H9 (cell line): ENCODE results near the gene KIF15. TPM values are rescaled to one million over a fixed set of nuclear protein-coding genes. Genes with fewer than 3 reads are reported as not detected.

Source experiments
- DNase-seq: peaks from one replicate; pipeline ENCODE4 v3.0.0-alpha.2; 2017
- H2AFZ ChIP-seq: one replicate; pipeline ENCODE4 v1.6.1; 2013; ENCODE audit warnings: mild to moderate bottlenecking, low read length, control low read depth, moderate library complexity
- H2AK5ac ChIP-seq: 2 replicates; pipeline ENCODE4 v1.6.1; 2013; ENCODE audit warnings: low read length, control low read depth, mixed read lengths; ENCODE audit not compliant: insufficient read length
- H2BK120ac ChIP-seq: one replicate; pipeline ENCODE4 v1.6.1; 2013; ENCODE audit warnings: low read depth, mild to moderate bottlenecking, low read length, control low read depth, inconsistent platforms; ENCODE audit not compliant: poor library complexity, severe bottlenecking
- H2BK12ac ChIP-seq: 2 replicates; pipeline ENCODE4 v1.6.1; 2013; ENCODE audit warnings: low read length, control low read depth, mixed read lengths, low read depth; ENCODE audit not compliant: insufficient read length
- H2BK15ac ChIP-seq: 2 replicates; pipeline ENCODE4 v1.6.1; 2013; ENCODE audit warnings: low read depth, low read length, control low read depth
- H2BK20ac ChIP-seq: one replicate; pipeline ENCODE4 v1.6.1; 2013; ENCODE audit warnings: low read depth, mild to moderate bottlenecking, low read length, control low read depth, inconsistent platforms; ENCODE audit not compliant: poor library complexity, severe bottlenecking
- H2BK5ac ChIP-seq: 2 replicates; pipeline ENCODE4 v1.6.1; 2013; ENCODE audit warnings: low read length, control low read depth, mixed read lengths; ENCODE audit not compliant: insufficient read length
- H3K14ac ChIP-seq: 2 replicates; pipeline ENCODE4 v1.6.1; 2013; ENCODE audit warnings: low read length, control low read depth; ENCODE audit not compliant: insufficient read depth
- H3K18ac ChIP-seq: 2 replicates; pipeline ENCODE4 v1.6.1; 2013; ENCODE audit warnings: low read depth, mild to moderate bottlenecking, mixed read lengths, low read length, control low read depth; ENCODE audit not compliant: insufficient read length
- H3K23ac ChIP-seq: 2 replicates; pipeline ENCODE4 v1.6.1; 2013; ENCODE audit warnings: low read length, control low read depth, mixed read lengths, low read depth; ENCODE audit not compliant: insufficient read length
- H3K23me2 ChIP-seq: 2 replicates; pipeline ENCODE4 v1.6.1; 2013; ENCODE audit warnings: low read depth, mild to moderate bottlenecking, mixed read lengths, low read length, control low read depth; ENCODE audit not compliant: insufficient read length, poor library complexity, severe bottlenecking
- H3K27ac ChIP-seq: 2 replicates; pipeline ENCODE4 v1.5.1; 2013; ENCODE audit warnings: low read length, control low read depth, mixed read lengths, low read depth; ENCODE audit not compliant: insufficient read length
- H3K27me3 ChIP-seq: 2 replicates; pipeline ENCODE4 v1.6.1; 2013; ENCODE audit warnings: low read length, control low read depth, inconsistent platforms; ENCODE audit not compliant: insufficient read depth
- H3K4ac ChIP-seq: 2 replicates; pipeline ENCODE4 v1.6.1; 2013; ENCODE audit warnings: low read depth, mild to moderate bottlenecking, control low read depth, inconsistent platforms, low read length, moderate library complexity
- H3K4me1 ChIP-seq: 2 replicates; pipeline ENCODE4 v1.6.1; 2013; ENCODE audit warnings: low read length, control low read depth, inconsistent platforms; ENCODE audit not compliant: insufficient read depth
- H3K4me2 ChIP-seq: 2 replicates; pipeline ENCODE4 v1.6.1; 2013; ENCODE audit warnings: low read length, control low read depth, mixed read lengths; ENCODE audit not compliant: insufficient read length, insufficient read depth
- H3K56ac ChIP-seq: 2 replicates; pipeline ENCODE4 v1.6.1; 2013; ENCODE audit warnings: low read depth, mild to moderate bottlenecking, mixed read lengths, low read length, control low read depth; ENCODE audit not compliant: insufficient read length
- H3K79me1 ChIP-seq: 2 replicates; pipeline ENCODE4 v1.6.1; 2013; ENCODE audit warnings: low read depth, mild to moderate bottlenecking, moderate library complexity, low read length, control low read depth, inconsistent platforms; ENCODE audit not compliant: insufficient read depth, poor library complexity, severe bottlenecking
- H3K79me2 ChIP-seq: 2 replicates; pipeline ENCODE4 v1.6.1; 2013; ENCODE audit warnings: low read length, control low read depth, inconsistent platforms; ENCODE audit not compliant: insufficient read depth
- H3K9ac ChIP-seq: 2 replicates; pipeline ENCODE4 v1.6.1; 2013; ENCODE audit warnings: low read length, control low read depth, mixed read lengths; ENCODE audit not compliant: insufficient read length; ENCODE audit errors: extremely low read depth
- H3K9me3 ChIP-seq: one replicate; pipeline ENCODE4 v1.6.1; 2013; ENCODE audit warnings: low read depth, low read length, inconsistent platforms; ENCODE audit not compliant: control insufficient read depth
- H3T11ph ChIP-seq: one replicate; pipeline ENCODE4 v1.6.1; 2013; ENCODE audit warnings: mild to moderate bottlenecking, low read length, control low read depth, inconsistent platforms
- H4K20me1 ChIP-seq: one replicate; pipeline ENCODE4 v1.6.1; 2013; ENCODE audit not compliant: control insufficient read depth, insufficient read length, insufficient read depth
- H4K5ac ChIP-seq: 2 replicates; pipeline ENCODE4 v1.6.1; 2013; ENCODE audit warnings: low read depth, mild to moderate bottlenecking, mixed read lengths, low read length, control low read depth; ENCODE audit not compliant: insufficient read length
- H4K8ac ChIP-seq: replicated peaks from 2 replicates; pipeline ENCODE4 v1.6.1; 2013; ENCODE audit warnings: low read length, control low read depth, mixed read lengths, low read depth; ENCODE audit not compliant: insufficient read length
- H4K91ac ChIP-seq: 2 replicates; pipeline ENCODE4 v1.6.1; 2013; ENCODE audit warnings: low read depth, mild to moderate bottlenecking, moderate library complexity, mixed read lengths, low read length, control low read depth; ENCODE audit not compliant: insufficient read length
- H3K27ac Mint-ChIP-seq, 3 experiments: 2 replicates in 2 of 3; 3 replicates in 1 of 3; pipeline ENCODE4 v1.8.0; 2020 to 2021; ENCODE audit warnings: mixed read lengths in 3 of 3, mild to moderate bottlenecking in 1 of 3, moderate library complexity in 1 of 3
- H3K27me3 Mint-ChIP-seq: 2 replicates; pipeline ENCODE4 v1.8.0; 2021; ENCODE audit warnings: low read depth, mild to moderate bottlenecking, moderate library complexity, mixed read lengths
- H3K36me3 Mint-ChIP-seq, 3 experiments: 2 replicates in 2 of 3; 3 replicates in 1 of 3; pipeline ENCODE4 v1.8.0; 2020 to 2021; ENCODE audit warnings: low read depth in 3 of 3, mixed read lengths in 3 of 3; ENCODE audit not compliant: insufficient read depth in 1 of 3
- H3K4me1 Mint-ChIP-seq, 2 experiments: 2 replicates each; pipeline ENCODE4 v1.8.0; 2020; ENCODE audit warnings: mixed read lengths in 2 of 2
- H3K4me3 Mint-ChIP-seq, 2 experiments: 2 replicates in 1 of 2; 3 replicates in 1 of 2; pipeline ENCODE4 v1.8.0; 2020 to 2021; ENCODE audit warnings: mild to moderate bottlenecking in 2 of 2, mixed read lengths in 2 of 2, moderate library complexity in 1 of 2
- H3K9me3 Mint-ChIP-seq, 2 experiments: 2 replicates in 1 of 2; 3 replicates in 1 of 2; pipeline ENCODE4 v1.8.0; 2020; ENCODE audit warnings: mild to moderate bottlenecking in 2 of 2, mixed read lengths in 2 of 2, moderate library complexity in 1 of 2
- WGBS: extraction: QIAGEN DNeasy Blood & Tissue Kit; methylation state at CpG from one replicate; pipeline ENCODE4 v1.1.7; 2013; ENCODE audit warnings: missing lambda C conversion rate, low lambda C conversion rate, mixed read lengths; ENCODE audit not compliant: insufficient read length; ENCODE audit errors: extremely low coverage; 5-methylcytosine and 5-hydroxymethylcytosine counted together
- total RNA-seq: library from RNA; stranded (reverse); gene quantifications from 2 replicates; pipeline ENCODE4 v1.2.1, GENCODE V29; 2021
- TF ChIP-seq, protein P1 (sequence below): fragments of 200-600 bp; sonication (generic); conservative IDR thresholded peaks from 3 replicates; pipeline ENCODE4 v1.8.0; 2021; ENCODE audit warnings: antibody characterized with exemption, mild to moderate bottlenecking

KIF15 gene
- total RNA-seq, 1 experiment from 2014 or later: 25.0 TPM

DNA sequence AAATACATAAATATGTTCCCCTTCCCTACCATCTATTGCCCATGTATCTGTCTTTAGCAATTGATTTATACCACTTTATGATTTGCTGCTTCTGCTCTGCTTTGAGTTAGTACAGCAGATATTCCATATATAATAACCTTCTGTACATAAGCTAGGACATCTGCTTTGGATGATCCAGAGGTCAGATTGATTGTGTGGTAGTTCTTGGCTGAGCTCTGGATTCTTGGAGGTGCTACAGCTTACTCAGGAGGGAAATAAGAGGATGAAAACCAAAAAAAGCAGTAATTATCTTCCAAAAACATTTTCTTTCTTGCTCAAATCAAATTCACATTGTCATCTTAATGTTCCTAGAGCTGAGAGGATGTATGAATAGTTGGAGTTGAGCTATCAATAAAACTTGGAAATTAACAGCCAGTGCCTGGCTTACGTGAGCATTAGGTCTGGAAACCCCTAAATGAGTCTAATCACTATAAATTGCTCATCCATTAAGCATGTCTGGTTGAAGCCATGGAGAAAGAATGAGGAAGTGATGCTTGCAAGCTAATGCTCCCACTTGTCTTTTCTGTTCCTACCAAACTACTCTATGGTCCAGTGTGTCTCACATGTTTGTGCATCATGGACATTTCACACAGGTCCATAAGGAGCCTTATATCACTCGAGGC lies 63.8 kb downstream of the KIF15 start:
- no peak overlapping the region for H3T11ph ChIP-seq
- H3K14ac ChIP-seq: no peak overlapping the region
- H3K9ac ChIP-seq: no peak overlapping the region
- no peak overlapping the region for H3K56ac ChIP-seq
- Mint-ChIP-seq H3K27ac (no peak overlapping the region), H3K9me3 (peaks cover 20 to 21% of the 10 kb centered on the region in 2 experiments), H3K4me1 (no peaks in the 10 kb centered on the region), H3K4me3 (no peak overlapping the region), H3K27me3 (no peaks in the 10 kb centered on the region; the same call in 1 of the 2 replicates), H3K36me3 (peaks cover 53 to 80% (median 77%) of the 10 kb centered on the region in 3 experiments)
- H2BK15ac ChIP-seq: no peak overlapping the region
- H3K79me2 ChIP-seq: no peaks in the 10 kb centered on the region
- no peak overlapping the region for H2BK20ac ChIP-seq
- TF ChIP-seq, protein P1, sequence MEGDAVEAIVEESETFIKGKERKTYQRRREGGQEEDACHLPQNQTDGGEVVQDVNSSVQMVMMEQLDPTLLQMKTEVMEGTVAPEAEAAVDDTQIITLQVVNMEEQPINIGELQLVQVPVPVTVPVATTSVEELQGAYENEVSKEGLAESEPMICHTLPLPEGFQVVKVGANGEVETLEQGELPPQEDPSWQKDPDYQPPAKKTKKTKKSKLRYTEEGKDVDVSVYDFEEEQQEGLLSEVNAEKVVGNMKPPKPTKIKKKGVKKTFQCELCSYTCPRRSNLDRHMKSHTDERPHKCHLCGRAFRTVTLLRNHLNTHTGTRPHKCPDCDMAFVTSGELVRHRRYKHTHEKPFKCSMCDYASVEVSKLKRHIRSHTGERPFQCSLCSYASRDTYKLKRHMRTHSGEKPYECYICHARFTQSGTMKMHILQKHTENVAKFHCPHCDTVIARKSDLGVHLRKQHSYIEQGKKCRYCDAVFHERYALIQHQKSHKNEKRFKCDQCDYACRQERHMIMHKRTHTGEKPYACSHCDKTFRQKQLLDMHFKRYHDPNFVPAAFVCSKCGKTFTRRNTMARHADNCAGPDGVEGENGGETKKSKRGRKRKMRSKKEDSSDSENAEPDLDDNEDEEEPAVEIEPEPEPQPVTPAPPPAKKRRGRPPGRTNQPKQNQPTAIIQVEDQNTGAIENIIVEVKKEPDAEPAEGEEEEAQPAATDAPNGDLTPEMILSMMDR: no peak
- no peak overlapping the region for H2BK12ac ChIP-seq
- H2BK5ac ChIP-seq: no peak overlapping the region
- H3K9me3 ChIP-seq: no peaks in the 10 kb centered on the region
- no peak overlapping the region for H2BK120ac ChIP-seq
- H3K18ac ChIP-seq: no peak overlapping the region
- no peak overlapping the region for H3K4me2 ChIP-seq
- no peak overlapping the region for H4K5ac ChIP-seq
- no CpG with 5 or more reads among the region's 2 CpGs for WGBS
- no peaks in the 10 kb centered on the region for H4K20me1 ChIP-seq
- H2AFZ ChIP-seq: no peak overlapping the region
- H3K4me1 ChIP-seq: no peaks in the 10 kb centered on the region
- H3K79me1 ChIP-seq: no peaks in the 10 kb centered on the region
- H4K8ac ChIP-seq: no peak overlapping the region
- H2AK5ac ChIP-seq: no peak overlapping the region
- no peak for DNase-seq
- H3K27me3 ChIP-seq: no peaks in the 10 kb centered on the region
- H3K27ac ChIP-seq: no peak overlapping the region
- no peak overlapping the region for H3K4ac ChIP-seq
- H3K23ac ChIP-seq: no peak overlapping the region
- no peaks in the 10 kb centered on the region for H3K23me2 ChIP-seq
- H4K91ac ChIP-seq: no peak overlapping the region
